ENCODE measurements around the gene CNOT8. TPM values are rescaled to one million over a fixed set of nuclear protein-coding genes. Genes with fewer than 3 reads are reported as not detected.
"Not testable (repeated sequence)": the region's sequence is repeated elsewhere in the genome, so short reads cannot be mapped to it uniquely, and the experiment has no call there.

The CNOT8 gene
- total and polyA plus RNA-seq, 7 experiments from 2014 or later = 79.8 to 198 (median 104) TPM

DNA sequence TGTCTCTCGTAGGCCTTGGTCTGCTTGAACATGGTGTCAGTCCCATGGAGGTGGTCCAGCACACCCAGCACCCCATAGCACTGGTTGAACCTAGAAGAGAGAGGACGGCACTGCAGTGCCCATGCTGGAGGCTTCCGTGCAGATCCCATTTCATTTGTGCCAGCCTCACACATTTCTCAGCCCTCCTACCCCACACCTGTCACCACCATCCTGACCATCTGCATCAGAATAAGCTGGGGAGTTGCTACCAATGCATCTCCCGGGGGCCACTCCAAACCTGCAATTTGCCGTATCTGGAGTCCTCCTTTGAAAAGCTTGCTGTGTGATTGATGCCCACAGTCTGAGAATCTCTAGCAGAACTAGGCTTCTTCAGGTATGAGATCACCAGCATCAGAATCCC lies 38.0 kb upstream of the CNOT8 start:
- Mint-ChIP-seq H3K9me3 (no peaks in the 10 kb centered on the region), H3K4me1 (peaks cover 4 to 34% (median 12%) of the 10 kb centered on the region in 7 donors), H3K27me3 (no peaks in the 10 kb centered on the region), H3K4me3 (no peak overlapping the region), H3K36me3 (peaks cover 10 to 34% (median 19%) of the 10 kb centered on the region in 5 donors), H3K27ac (peak overlapping the region in 6 of 9 donors; percentile 3 to 60 (median 36))
- Histone ChIP-seq H3K4me3 (ENCODE audit: low read length) (no peak overlapping the region), H3K27me3 (ENCODE audit: control insufficient read depth in 2 of 2, insufficient read depth in 2 of 2, low read length in 2 of 2) (no peaks in the 10 kb centered on the region), H3K36me3 (ENCODE audit: control insufficient read depth in 2 of 3, insufficient read depth in 3 of 3, low read length in 3 of 3) (peaks cover 0 to 32% (median 0%) of the 10 kb centered on the region in 3 experiments), H3K27ac (ENCODE audit: low read depth, low read length) (no peak overlapping the region), H3K4me1 (ENCODE audit: control insufficient read depth in 2 of 2, insufficient read depth in 2 of 2, low read length in 2 of 2) (no peaks in the 10 kb centered on the region), H3K9me3 (ENCODE audit: control insufficient read depth in 2 of 3, low read length in 3 of 3) (no peaks in the 10 kb centered on the region)
- ATAC-seq (no peak), DNase-seq (no peak)
- intact Hi-C loops (cut with micrococcal nuclease) = no loop called here
- ChIA-PET CTCF (no interaction called here), POLR2A (interaction anchor here (1.8 kb wide), 1 partner anchor 9 kb away, joined by 11 read pairs; no protein-coding TSS in a partner anchor)

DNA sequence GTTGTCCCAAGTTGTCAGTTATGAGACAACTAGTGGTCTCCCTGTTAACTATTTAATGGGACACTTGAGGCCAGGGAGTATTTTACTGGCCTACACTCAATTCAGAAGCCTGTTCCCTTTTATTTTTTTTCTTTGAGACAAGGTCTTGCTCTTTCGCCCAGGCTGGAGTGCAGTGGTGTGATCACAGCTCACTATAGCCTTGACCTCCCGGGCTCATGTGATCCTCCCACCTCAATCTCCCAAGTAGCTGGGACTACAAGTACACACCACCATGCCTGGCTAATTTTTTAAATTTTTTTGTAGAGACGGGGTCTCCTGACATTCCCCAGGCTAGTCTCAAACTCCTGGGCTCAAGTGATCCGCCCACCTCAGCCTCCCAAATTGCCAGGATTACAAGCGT lies 35.5 kb upstream of the CNOT8 start:
- peaks cover 0 to 23% (median 10%) of the 10 kb centered on the region in 5 donors for H3K36me3 Mint-ChIP-seq
- H3K4me1 ChIP-seq (ENCODE audit: control insufficient read depth in 2 of 2, insufficient read depth in 2 of 2, low read length in 2 of 2); ATAC-seq; H3K27me3 ChIP-seq (ENCODE audit: control insufficient read depth in 2 of 2, insufficient read depth in 2 of 2, low read length in 2 of 2); CTCF ChIA-PET; H3K27ac ChIP-seq (ENCODE audit: low read depth, low read length); DNase-seq; H3K9me3 Mint-ChIP-seq; POLR2A ChIA-PET; H3K4me3 Mint-ChIP-seq; H3K27me3 Mint-ChIP-seq; intact Hi-C loops (cut with micrococcal nuclease); H3K9me3 ChIP-seq (ENCODE audit: control insufficient read depth in 2 of 3, low read length in 3 of 3); H3K4me3 ChIP-seq (ENCODE audit: low read length): not testable (repeated sequence)
- peaks cover 0 to 13% (median 0%) of the 10 kb centered on the region in 3 experiments for H3K36me3 ChIP-seq (ENCODE audit: control insufficient read depth in 2 of 3, insufficient read depth in 3 of 3, low read length in 3 of 3)
- peaks cover 2 to 37% (median 19%) of the 10 kb centered on the region in 7 donors for H3K4me1 Mint-ChIP-seq
- peak overlapping the region in 3 of 9 donors; percentile 28 to 71 (median 54) for H3K27ac Mint-ChIP-seq

DNA sequence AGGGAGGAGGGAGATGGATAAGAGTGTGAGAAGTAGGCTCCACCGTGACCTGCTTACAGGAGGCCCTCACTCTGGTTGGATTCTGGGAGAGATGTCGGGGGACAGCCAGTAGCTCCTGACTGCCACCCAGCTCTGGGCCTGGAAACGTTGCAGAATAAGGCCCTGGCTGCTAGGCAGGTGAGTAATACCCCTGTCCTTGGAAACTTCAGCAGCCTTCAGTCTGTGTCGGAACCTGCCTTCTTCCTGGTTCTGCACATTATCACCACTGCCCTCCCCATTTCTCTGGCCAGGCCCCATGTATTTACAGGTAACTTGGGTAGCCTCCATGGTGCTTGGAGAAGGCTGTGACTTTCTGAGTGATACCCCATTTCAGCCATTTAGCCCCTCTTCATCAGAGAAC lies 34.8 kb upstream of the CNOT8 start:
- Mint-ChIP-seq H3K4me1 (peaks cover 9 to 44% (median 26%) of the 10 kb centered on the region in 7 donors), H3K9me3 (no peaks in the 10 kb centered on the region), H3K36me3 (peaks cover 0 to 23% (median 10%) of the 10 kb centered on the region in 5 donors), H3K4me3 (no peak overlapping the region), H3K27me3 (no peaks in the 10 kb centered on the region), H3K27ac (peak overlapping the region in 3 of 9 donors; percentile 21 to 53 (median 34))
- Histone ChIP-seq H3K27me3 (ENCODE audit: control insufficient read depth in 2 of 2, insufficient read depth in 2 of 2, low read length in 2 of 2) (no peaks in the 10 kb centered on the region), H3K27ac (ENCODE audit: low read depth, low read length) (no peak overlapping the region), H3K4me3 (ENCODE audit: low read length) (no peak overlapping the region), H3K9me3 (ENCODE audit: control insufficient read depth in 2 of 3, low read length in 3 of 3) (no peaks in the 10 kb centered on the region), H3K4me1 (ENCODE audit: control insufficient read depth in 2 of 2, insufficient read depth in 2 of 2, low read length in 2 of 2) (peaks cover 0 to 5% of the 10 kb centered on the region in 2 donors), H3K36me3 (ENCODE audit: control insufficient read depth in 2 of 3, insufficient read depth in 3 of 3, low read length in 3 of 3) (peaks cover 0 to 13% (median 0%) of the 10 kb centered on the region in 3 experiments)
- DNase-seq = no peak
- intact Hi-C loops (cut with micrococcal nuclease) = no loop called here
- CTCF ChIA-PET = no interaction called here
- POLR2A ChIA-PET = interaction anchor here (0.6 kb wide), 1 partner anchor 34 kb away, joined by 3 read pairs; no protein-coding TSS in a partner anchor
- ATAC-seq = no peak

DNA sequence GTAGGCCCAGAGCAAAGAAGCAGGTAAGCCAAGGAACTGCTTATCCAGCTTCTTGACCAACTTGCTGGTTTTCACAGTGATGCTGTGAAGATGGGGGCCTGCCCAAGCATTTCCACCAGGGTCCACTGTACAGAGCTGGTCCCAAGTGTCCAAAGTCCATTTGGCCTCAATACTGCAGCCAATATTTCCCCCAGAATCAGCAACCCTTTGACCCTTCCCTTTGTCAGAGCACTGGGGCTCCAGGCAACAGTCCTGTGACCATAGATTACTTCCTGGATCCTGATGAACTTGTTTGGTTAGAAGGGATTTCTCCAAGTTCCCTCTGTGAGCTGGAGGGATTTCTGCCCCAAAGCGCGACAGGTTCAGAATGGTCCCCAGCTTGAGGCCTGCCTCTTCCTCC lies 34.4 kb upstream of the CNOT8 start:
- Histone ChIP-seq H3K36me3 (ENCODE audit: control insufficient read depth in 2 of 3, insufficient read depth in 3 of 3, low read length in 3 of 3) (peaks cover 0 to 13% (median 0%) of the 10 kb centered on the region in 3 experiments), H3K27me3 (ENCODE audit: control insufficient read depth in 2 of 2, insufficient read depth in 2 of 2, low read length in 2 of 2) (no peaks in the 10 kb centered on the region), H3K4me3 (ENCODE audit: low read length) (no peak overlapping the region), H3K27ac (ENCODE audit: low read depth, low read length) (no peak overlapping the region), H3K4me1 (ENCODE audit: control insufficient read depth in 2 of 2, insufficient read depth in 2 of 2, low read length in 2 of 2) (peaks cover 1 to 9% of the 10 kb centered on the region in 2 donors), H3K9me3 (ENCODE audit: control insufficient read depth in 2 of 3, low read length in 3 of 3) (no peaks in the 10 kb centered on the region)
- ChIA-PET CTCF (no interaction called here), POLR2A (interaction anchor here (0.6 kb wide), 1 partner anchor 33 kb away, joined by 3 read pairs; no protein-coding TSS in a partner anchor)
- intact Hi-C loops (cut with micrococcal nuclease) = no loop called here
- Mint-ChIP-seq H3K27ac (peak overlapping the region in 2 of 9 donors; percentile 21 to 51), H3K27me3 (no peaks in the 10 kb centered on the region), H3K4me1 (peaks cover 10 to 46% (median 29%) of the 10 kb centered on the region in 7 donors), H3K4me3 (no peak overlapping the region), H3K9me3 (no peaks in the 10 kb centered on the region), H3K36me3 (peaks cover 0 to 22% (median 10%) of the 10 kb centered on the region in 5 donors)
- DNase-seq (no peak), ATAC-seq (no peak)

DNA sequence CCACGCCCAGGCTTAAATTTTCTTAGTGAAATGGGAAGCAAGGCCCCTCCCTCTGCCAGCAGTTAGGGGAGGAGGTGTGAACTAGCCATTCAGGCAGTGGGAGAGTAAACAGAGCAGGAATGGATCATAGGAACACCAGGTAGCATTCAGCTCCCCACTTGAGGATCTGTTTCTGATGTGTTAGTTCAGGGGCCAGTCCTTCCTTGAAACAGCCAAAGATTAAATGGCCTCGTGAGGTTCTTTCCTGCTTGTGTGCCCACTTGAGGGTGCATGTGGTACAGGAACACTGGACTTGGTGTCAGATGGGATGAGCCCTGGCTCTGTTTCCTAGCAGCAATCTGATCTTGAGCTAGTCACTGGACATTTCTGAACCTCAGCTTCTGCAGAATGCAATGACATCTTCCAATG lies 29.2 kb upstream of the CNOT8 start:
- Mint-ChIP-seq H3K9me3 (peaks cover 0 to 1% (median 0%) of the 10 kb centered on the region in 11 donors), H3K4me3 (peak overlapping the region; percentile 49 to 84 (median 75)), H3K27ac (peak overlapping the region; percentile 85 to 91 (median 89)), H3K4me1 (peaks cover 16 to 59% (median 50%) of the 10 kb centered on the region in 7 donors), H3K36me3 (peaks cover 0 to 16% (median 6%) of the 10 kb centered on the region in 5 donors), H3K27me3 (no peaks in the 10 kb centered on the region)
- H3K36me3 ChIP-seq (ENCODE audit: control insufficient read depth in 2 of 3, insufficient read depth in 3 of 3, low read length in 3 of 3) = peaks cover 0 to 2% (median 0%) of the 10 kb centered on the region in 3 experiments
- CTCF ChIA-PET = interaction anchor here (1.2 to 1.5 kb wide), 2 partner anchors 12 to 179 kb away, joined by 3 to 6 read pairs; no protein-coding TSS in a partner anchor
- no peaks in the 10 kb centered on the region for H3K27me3 ChIP-seq (ENCODE audit: control insufficient read depth in 2 of 2, insufficient read depth in 2 of 2, low read length in 2 of 2)
- peaks cover 18 to 28% of the 10 kb centered on the region in 2 donors for H3K4me1 ChIP-seq (ENCODE audit: control insufficient read depth in 2 of 2, insufficient read depth in 2 of 2, low read length in 2 of 2)
- no peaks in the 10 kb centered on the region for H3K9me3 ChIP-seq (ENCODE audit: control insufficient read depth in 2 of 3, low read length in 3 of 3)
- intact Hi-C loops (cut with micrococcal nuclease) = loop anchor here in 1 of 2 donors (2.0 kb wide), 1 partner anchor 30 kb away; the partner anchor contains the start of gene CNOT8
- peak in 1 of 9 donors; percentile 1 for DNase-seq
- POLR2A ChIA-PET = interaction anchor here (0.7 to 3.8 kb wide), 8 partner anchors 9 to 71 kb away, joined by 3 to 25 read pairs (median 6); partner anchors contain the start of gene CNOT8
- H3K4me3 ChIP-seq (ENCODE audit: low read length) = no peak overlapping the region
- ATAC-seq = no peak
- peak overlapping the region; percentile 66 for H3K27ac ChIP-seq (ENCODE audit: low read depth, low read length)

DNA sequence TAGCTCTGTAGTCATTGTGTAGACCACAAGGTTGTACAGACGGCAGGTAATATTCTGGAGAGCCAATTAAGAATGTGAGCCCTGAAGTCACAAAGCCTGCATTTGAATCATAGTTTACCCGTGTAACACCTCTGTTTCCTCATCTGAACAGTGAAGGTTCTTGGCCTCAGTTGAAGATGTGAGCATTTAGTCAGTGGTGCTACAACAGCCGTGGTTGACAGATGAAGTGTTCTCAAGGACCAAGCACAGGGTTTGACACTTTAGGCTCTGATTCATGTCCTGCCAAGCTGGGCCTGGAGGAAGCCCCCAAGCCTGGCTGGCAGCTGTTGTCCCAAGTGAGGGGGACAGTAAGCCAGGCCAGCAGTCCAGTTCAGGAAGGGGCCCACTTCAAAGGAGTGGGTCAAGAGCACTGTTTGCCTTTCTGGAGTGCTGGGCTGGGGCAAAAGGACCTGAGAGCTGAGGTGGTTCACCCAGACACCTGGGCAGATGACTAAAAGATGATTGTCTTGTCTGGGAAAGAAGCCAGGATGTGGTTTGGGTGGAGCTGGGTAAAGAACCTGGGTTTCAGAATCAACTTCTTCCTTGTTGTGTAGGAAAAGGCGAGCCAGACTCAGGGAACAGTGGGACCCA lies 28.7 kb upstream of the CNOT8 start:
- Histone ChIP-seq H3K4me1 (ENCODE audit: control insufficient read depth in 2 of 2, insufficient read depth in 2 of 2, low read length in 2 of 2) (peaks cover 18 to 28% of the 10 kb centered on the region in 2 donors), H3K27ac (ENCODE audit: low read depth, low read length) (peak overlapping the region; percentile 66), H3K27me3 (ENCODE audit: control insufficient read depth in 2 of 2, insufficient read depth in 2 of 2, low read length in 2 of 2) (no peaks in the 10 kb centered on the region), H3K36me3 (ENCODE audit: control insufficient read depth in 2 of 3, insufficient read depth in 3 of 3, low read length in 3 of 3) (no peaks in the 10 kb centered on the region), H3K4me3 (ENCODE audit: low read length) (peak overlapping the region; percentile 21), H3K9me3 (ENCODE audit: control insufficient read depth in 2 of 3, low read length in 3 of 3) (no peaks in the 10 kb centered on the region)
- CTCF ChIA-PET = interaction anchor here (1.2 to 1.5 kb wide), 2 partner anchors 12 to 179 kb away, joined by 3 to 6 read pairs; no protein-coding TSS in a partner anchor
- DNase-seq = peak in 8 of 9 donors; percentile 12 to 51 (median 36)
- Mint-ChIP-seq H3K27me3 (no peaks in the 10 kb centered on the region), H3K4me3 (peak overlapping the region; percentile 49 to 84 (median 75)), H3K4me1 (peaks cover 21 to 64% (median 55%) of the 10 kb centered on the region in 7 donors), H3K36me3 (peaks cover 0 to 16% (median 6%) of the 10 kb centered on the region in 5 donors), H3K27ac (peak overlapping the region; percentile 85 to 91 (median 89)), H3K9me3 (peaks cover 0 to 1% (median 0%) of the 10 kb centered on the region in 11 donors)
- POLR2A ChIA-PET = interaction anchor here (0.7 to 3.8 kb wide), 8 partner anchors 9 to 72 kb away, joined by 3 to 25 read pairs (median 6); partner anchors contain the start of gene CNOT8
- intact Hi-C loops (cut with micrococcal nuclease) = loop anchor here (1.0 to 2.0 kb wide), 3 partner anchors 17 to 29 kb away; partner anchors contain the start of gene CNOT8 (in 1 of the 2)
- ATAC-seq = peak; percentile 45
